HepG2 (cell line): Measurements from ENCODE around the gene TUBG1. TPM values are rescaled to one million over a fixed set of nuclear protein-coding genes. Genes with fewer than 3 reads are reported as not detected.

Experiments
- ATAD3A ChIP-seq: sonication (generic); formaldehyde crosslinking; IDR thresholded peaks from 2 replicates; pipeline ENCODE4 v1.4.0; 2020; ENCODE audit warnings: missing genetic modification reagents
- ATF7-NPFF ChIP-seq: sonication (generic); formaldehyde crosslinking; IDR thresholded peaks from 2 replicates; pipeline ENCODE4 v1.8.1; 2023; ENCODE audit warnings: mild to moderate bottlenecking, low read depth, missing genetic modification reagents, moderate library complexity
- CENPX ChIP-seq: sonication (generic); formaldehyde crosslinking; IDR thresholded peaks from 2 replicates; pipeline ENCODE4 v1.9.0; 2021; ENCODE audit warnings: mild to moderate bottlenecking, missing genetic modification reagents, moderate library complexity
- HNRNPLL ChIP-seq: fragments of 200-400 bp; formaldehyde crosslinking; IDR thresholded peaks from 2 replicates; pipeline ENCODE4 v1.6.1; 2017; ENCODE audit warnings: mild to moderate bottlenecking, low read depth, low read length; ENCODE audit not compliant: poor library complexity, severe bottlenecking
- MYC ChIP-seq: sonication (generic); formaldehyde crosslinking; IDR thresholded peaks from 2 replicates; pipeline ENCODE4 v1.9.0; 2021; ENCODE audit warnings: missing genetic modification reagents, borderline replicate concordance
- NAIF1 ChIP-seq: sonication (generic); formaldehyde crosslinking; IDR thresholded peaks from 2 replicates; pipeline ENCODE4 v1.5.0; 2020; ENCODE audit warnings: mild to moderate bottlenecking, missing genetic modification reagents, borderline replicate concordance
- NFYC ChIP-seq: IDR thresholded peaks from 2 replicates; pipeline ENCODE4 v1.6.1; 2016; ENCODE audit warnings: missing genetic modification reagents, missing compliant biosample characterization
- RBAK ChIP-seq: sonication (generic); formaldehyde crosslinking; IDR thresholded peaks from 2 replicates; pipeline ENCODE4 v1.5.1; 2020; ENCODE audit warnings: mild to moderate bottlenecking, missing genetic modification reagents
- SNRNP70 ChIP-seq: fragments of 200-400 bp; formaldehyde crosslinking; IDR thresholded peaks from 2 replicates; pipeline ENCODE4 v1.6.1; 2017; ENCODE audit warnings: mild to moderate bottlenecking, low read depth, low read length, moderate library complexity
- U2AF2 ChIP-seq: fragments of 200-400 bp; formaldehyde crosslinking; IDR thresholded peaks from 2 replicates; pipeline ENCODE4 v1.6.1; 2017; ENCODE audit warnings: low read depth, mild to moderate bottlenecking, low read length
- ZBTB8A ChIP-seq: sonication (generic); formaldehyde crosslinking; IDR thresholded peaks from 2 replicates; pipeline ENCODE4 v1.4.0; 2020; ENCODE audit warnings: mild to moderate bottlenecking, low read depth, missing genetic modification reagents, borderline replicate concordance
- ZFYVE20 ChIP-seq: sonication (generic); formaldehyde crosslinking; IDR thresholded peaks from 2 replicates; pipeline ENCODE4 v1.8.0; 2023; ENCODE audit warnings: low read depth, mild to moderate bottlenecking, moderate library complexity, missing genetic modification reagents, borderline replicate concordance
- ZMYM3 ChIP-seq: sonication (generic); formaldehyde crosslinking; IDR thresholded peaks from 2 replicates; pipeline ENCODE4 v1.5.1; 2020; ENCODE audit warnings: mild to moderate bottlenecking, missing genetic modification reagents
- ZNF101 ChIP-seq: sonication (generic); formaldehyde crosslinking; IDR thresholded peaks from 2 replicates; pipeline ENCODE4 v1.4.0; 2020; ENCODE audit warnings: mild to moderate bottlenecking, low read depth, missing genetic modification reagents, borderline replicate concordance
- ZNF234 ChIP-seq: sonication (generic); formaldehyde crosslinking; conservative IDR thresholded peaks from 2 replicates; pipeline ENCODE4 v1.5.1; 2020; ENCODE audit warnings: mild to moderate bottlenecking, missing genetic modification reagents
- ZNF737 ChIP-seq: sonication (generic); formaldehyde crosslinking; IDR thresholded peaks from 2 replicates; pipeline ENCODE4 v1.5.0; 2020; ENCODE audit warnings: missing genetic modification reagents, mild to moderate bottlenecking, borderline replicate concordance
- polyA plus RNA-seq, 8 experiments: library from polyadenylated mRNA; depleted of rRNA in 3 of 8; stranded (reverse) in 7 of 8; unstranded in 1 of 8; fragments of >200 nt; fragmentation: Illumina TruSeq in 4 of 8; extraction: Trizol in 4 of 8; gene quantifications; 2 replicates each; pipeline versions ENCODE4 v1.2.1 to v1.2.3, GENCODE V29; 2011 to 2016; ENCODE audit warnings: low read depth in 4 of 8, missing spikeins in 1 of 8, mixed read lengths in 1 of 8; ENCODE audit not compliant: insufficient read depth in 1 of 8
- total RNA-seq, 5 experiments: library from RNA; depleted of rRNA; stranded (reverse); fragments of >200 nt; fragmentation: Illumina TruSeq; extraction: Trizol; gene quantifications; 2 replicates each; pipeline ENCODE4 v1.2.3, GENCODE V29; 2016; ENCODE audit warnings: low read depth in 1 of 5
- TF ChIP-seq, protein P1 (sequence below): IDR thresholded peaks from 2 replicates; pipeline ENCODE4 v1.4.0; 2020; ENCODE audit warnings: mild to moderate bottlenecking, missing genetic modification reagents
- TF ChIP-seq, protein P2 (sequence below): sonication (generic); formaldehyde crosslinking; IDR thresholded peaks from 2 replicates; pipeline ENCODE4 v1.4.0; 2020; ENCODE audit warnings: missing genetic modification reagents
- TF ChIP-seq, protein P3 (sequence below): sonication (generic); formaldehyde crosslinking; IDR thresholded peaks from 2 replicates; pipeline ENCODE4 v1.8.0; 2022; ENCODE audit warnings: missing genetic modification reagents, mild to moderate bottlenecking, borderline replicate concordance

TUBG1 gene
- total and polyA plus RNA-seq, 2 of the 13 experiments (the other 11 are each of a cell fraction or from before 2014, with no cell fraction given): 74.1 to 137 TPM

DNA sequence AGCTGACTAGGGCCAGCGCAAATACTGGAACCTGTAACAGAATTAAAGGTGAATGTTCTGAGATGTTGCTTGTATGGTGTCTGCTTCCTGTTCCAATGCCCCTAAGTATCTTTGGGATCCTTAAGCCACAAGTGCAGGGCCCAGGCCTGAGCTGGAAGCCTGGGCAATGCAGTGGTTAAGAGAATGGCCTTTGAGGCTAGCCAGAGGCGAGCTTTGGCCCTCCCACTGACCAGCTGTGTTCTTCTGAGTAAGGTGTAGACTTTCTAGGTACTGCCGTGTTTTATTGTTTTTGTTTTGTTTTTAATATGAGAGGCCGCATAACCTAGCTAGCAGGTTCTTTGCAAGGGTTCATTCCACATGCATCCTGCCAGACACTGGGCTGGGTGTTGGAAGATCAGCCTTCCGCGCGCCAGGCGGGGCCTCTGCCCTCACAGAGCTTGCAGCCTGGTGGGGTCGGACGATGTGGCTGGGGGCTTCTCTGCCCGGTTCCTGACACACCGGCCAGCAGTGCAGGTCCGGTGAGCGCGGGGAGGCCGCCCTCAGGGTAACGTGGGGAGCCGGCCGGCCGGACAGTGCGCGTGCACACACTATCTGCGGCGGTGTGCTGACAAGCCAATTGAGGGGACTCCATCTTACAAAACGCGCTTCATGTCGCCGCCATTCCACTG, 43.1 kb upstream of the TUBG1 start (continued):
- TF ChIP-seq, protein P1, sequence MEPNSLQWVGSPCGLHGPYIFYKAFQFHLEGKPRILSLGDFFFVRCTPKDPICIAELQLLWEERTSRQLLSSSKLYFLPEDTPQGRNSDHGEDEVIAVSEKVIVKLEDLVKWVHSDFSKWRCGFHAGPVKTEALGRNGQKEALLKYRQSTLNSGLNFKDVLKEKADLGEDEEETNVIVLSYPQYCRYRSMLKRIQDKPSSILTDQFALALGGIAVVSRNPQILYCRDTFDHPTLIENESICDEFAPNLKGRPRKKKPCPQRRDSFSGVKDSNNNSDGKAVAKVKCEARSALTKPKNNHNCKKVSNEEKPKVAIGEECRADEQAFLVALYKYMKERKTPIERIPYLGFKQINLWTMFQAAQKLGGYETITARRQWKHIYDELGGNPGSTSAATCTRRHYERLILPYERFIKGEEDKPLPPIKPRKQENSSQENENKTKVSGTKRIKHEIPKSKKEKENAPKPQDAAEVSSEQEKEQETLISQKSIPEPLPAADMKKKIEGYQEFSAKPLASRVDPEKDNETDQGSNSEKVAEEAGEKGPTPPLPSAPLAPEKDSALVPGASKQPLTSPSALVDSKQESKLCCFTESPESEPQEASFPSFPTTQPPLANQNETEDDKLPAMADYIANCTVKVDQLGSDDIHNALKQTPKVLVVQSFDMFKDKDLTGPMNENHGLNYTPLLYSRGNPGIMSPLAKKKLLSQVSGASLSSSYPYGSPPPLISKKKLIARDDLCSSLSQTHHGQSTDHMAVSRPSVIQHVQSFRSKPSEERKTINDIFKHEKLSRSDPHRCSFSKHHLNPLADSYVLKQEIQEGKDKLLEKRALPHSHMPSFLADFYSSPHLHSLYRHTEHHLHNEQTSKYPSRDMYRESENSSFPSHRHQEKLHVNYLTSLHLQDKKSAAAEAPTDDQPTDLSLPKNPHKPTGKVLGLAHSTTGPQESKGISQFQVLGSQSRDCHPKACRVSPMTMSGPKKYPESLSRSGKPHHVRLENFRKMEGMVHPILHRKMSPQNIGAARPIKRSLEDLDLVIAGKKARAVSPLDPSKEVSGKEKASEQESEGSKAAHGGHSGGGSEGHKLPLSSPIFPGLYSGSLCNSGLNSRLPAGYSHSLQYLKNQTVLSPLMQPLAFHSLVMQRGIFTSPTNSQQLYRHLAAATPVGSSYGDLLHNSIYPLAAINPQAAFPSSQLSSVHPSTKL (CRISPR knock-in tag): no peak
- TF ChIP-seq ZFYVE20 (CRISPR knock-in tag): 0 out of 2 replicates have a peak, but pooled peaks have one; percentile 16
- no peak for TF ChIP-seq NFYC (CRISPR knock-in tag)
- 0 out of 2 replicates have a peak, but pooled peaks have one; percentile 40 for TF ChIP-seq ZNF737 (CRISPR knock-in tag)
- peak; percentile 1 for TF ChIP-seq HNRNPLL
- no peak for TF ChIP-seq ZNF234 (CRISPR knock-in tag)
- TF ChIP-seq, protein P2, sequence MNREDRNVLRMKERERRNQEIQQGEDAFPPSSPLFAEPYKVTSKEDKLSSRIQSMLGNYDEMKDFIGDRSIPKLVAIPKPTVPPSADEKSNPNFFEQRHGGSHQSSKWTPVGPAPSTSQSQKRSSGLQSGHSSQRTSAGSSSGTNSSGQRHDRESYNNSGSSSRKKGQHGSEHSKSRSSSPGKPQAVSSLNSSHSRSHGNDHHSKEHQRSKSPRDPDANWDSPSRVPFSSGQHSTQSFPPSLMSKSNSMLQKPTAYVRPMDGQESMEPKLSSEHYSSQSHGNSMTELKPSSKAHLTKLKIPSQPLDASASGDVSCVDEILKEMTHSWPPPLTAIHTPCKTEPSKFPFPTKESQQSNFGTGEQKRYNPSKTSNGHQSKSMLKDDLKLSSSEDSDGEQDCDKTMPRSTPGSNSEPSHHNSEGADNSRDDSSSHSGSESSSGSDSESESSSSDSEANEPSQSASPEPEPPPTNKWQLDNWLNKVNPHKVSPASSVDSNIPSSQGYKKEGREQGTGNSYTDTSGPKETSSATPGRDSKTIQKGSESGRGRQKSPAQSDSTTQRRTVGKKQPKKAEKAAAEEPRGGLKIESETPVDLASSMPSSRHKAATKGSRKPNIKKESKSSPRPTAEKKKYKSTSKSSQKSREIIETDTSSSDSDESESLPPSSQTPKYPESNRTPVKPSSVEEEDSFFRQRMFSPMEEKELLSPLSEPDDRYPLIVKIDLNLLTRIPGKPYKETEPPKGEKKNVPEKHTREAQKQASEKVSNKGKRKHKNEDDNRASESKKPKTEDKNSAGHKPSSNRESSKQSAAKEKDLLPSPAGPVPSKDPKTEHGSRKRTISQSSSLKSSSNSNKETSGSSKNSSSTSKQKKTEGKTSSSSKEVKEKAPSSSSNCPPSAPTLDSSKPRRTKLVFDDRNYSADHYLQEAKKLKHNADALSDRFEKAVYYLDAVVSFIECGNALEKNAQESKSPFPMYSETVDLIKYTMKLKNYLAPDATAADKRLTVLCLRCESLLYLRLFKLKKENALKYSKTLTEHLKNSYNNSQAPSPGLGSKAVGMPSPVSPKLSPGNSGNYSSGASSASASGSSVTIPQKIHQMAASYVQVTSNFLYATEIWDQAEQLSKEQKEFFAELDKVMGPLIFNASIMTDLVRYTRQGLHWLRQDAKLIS: peak; percentile 9; the same call in 1 of the 2 replicates
- no peak for TF ChIP-seq MYC (CRISPR knock-in tag)
- TF ChIP-seq ATF7-NPFF (CRISPR knock-in tag): no peak
- TF ChIP-seq CENPX (CRISPR knock-in tag): no peak
- TF ChIP-seq RBAK (CRISPR knock-in tag): peak; percentile 45; the same call in 1 of the 2 replicates
- TF ChIP-seq SNRNP70: no peak
- no peak for TF ChIP-seq U2AF2
- TF ChIP-seq ZNF101 (CRISPR knock-in tag): no peak
- TF ChIP-seq, protein P3, sequence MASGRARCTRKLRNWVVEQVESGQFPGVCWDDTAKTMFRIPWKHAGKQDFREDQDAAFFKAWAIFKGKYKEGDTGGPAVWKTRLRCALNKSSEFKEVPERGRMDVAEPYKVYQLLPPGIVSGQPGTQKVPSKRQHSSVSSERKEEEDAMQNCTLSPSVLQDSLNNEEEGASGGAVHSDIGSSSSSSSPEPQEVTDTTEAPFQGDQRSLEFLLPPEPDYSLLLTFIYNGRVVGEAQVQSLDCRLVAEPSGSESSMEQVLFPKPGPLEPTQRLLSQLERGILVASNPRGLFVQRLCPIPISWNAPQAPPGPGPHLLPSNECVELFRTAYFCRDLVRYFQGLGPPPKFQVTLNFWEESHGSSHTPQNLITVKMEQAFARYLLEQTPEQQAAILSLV: no peak
- no peak for TF ChIP-seq ATAD3A (CRISPR knock-in tag)
- no peak for TF ChIP-seq ZBTB8A
- TF ChIP-seq ZMYM3 (CRISPR knock-in tag): 0 out of 2 replicates have a peak, but pooled peaks have one; percentile 46
- 0 out of 2 replicates have a peak, but pooled peaks have one; percentile 48 for TF ChIP-seq NAIF1 (CRISPR knock-in tag)
